NT2/D1 (cell line): ENCODE results near the gene PKD2.

Experiments
- SUZ12 ChIP-seq: IDR thresholded peaks from 2 replicates; pipeline ENCODE4 v1.6.1; 2011; ENCODE audit not compliant: insufficient read length, insufficient read depth; ENCODE audit errors: extremely low read depth
- ZNF274 ChIP-seq: IDR thresholded peaks from 2 replicates; pipeline ENCODE4 v1.6.1; 2011; ENCODE audit warnings: mild to moderate bottlenecking, low read depth, low read length

GRCh38 chr4:88070031-88070430 lies 62.6 kb downstream of the PKD2 start:
- TF ChIP-seq SUZ12 (no peak), ZNF274 (no peak)
